Adrenal gland (tissue), 12 donors: Measurements from ENCODE around the gene NACC2. TPM values are rescaled to one million over a fixed set of nuclear protein-coding genes. Genes with fewer than 3 reads are reported as not detected.

Experiments used
- DNase-seq, 7 donors: peaks; one replicate each; pipeline ENCODE4 v3.0.0-alpha.2; 2019 to 2020
- H3K27ac ChIP-seq, 5 donors: fragments of 200-600 bp; sonication (generic) in 4 of 5; 1 replicate in 3 of 5; 2 replicates in 2 of 5; pipeline versions ENCODE4 v1.5.1 to v1.8.0; 2016 to 2020; ENCODE audit warnings: mild to moderate bottlenecking in 1 of 5
- H3K27me3 ChIP-seq: fragments of 200-600 bp; 2 replicates; pipeline ENCODE4 v1.8.0; 2021
- H3K36me3 ChIP-seq, 2 donors: fragments of 200-600 bp; replicated peaks in 1 of 2; 1 replicate in 1 of 2; 2 replicates in 1 of 2; pipeline versions ENCODE4 v1.5.1 to v1.8.0; 2018 to 2022
- H3K4me1 ChIP-seq, 2 donors: fragments of 200-600 bp; replicated peaks in 1 of 2; 1 replicate in 1 of 2; 2 replicates in 1 of 2; pipeline versions ENCODE4 v1.5.1 to v1.8.0; 2018 to 2021
- H3K4me3 ChIP-seq, 4 donors: fragments of 200-600 bp; sonication (generic) in 3 of 4; one replicate each; pipeline ENCODE4 v1.5.1; 2016 to 2018
- H3K9me3 ChIP-seq, 3 donors: fragments of 200-600 bp; sonication (generic) in 1 of 3; replicated peaks in 1 of 3; 1 replicate in 2 of 3; 2 replicates in 1 of 3; pipeline versions ENCODE4 v1.5.1 to v1.8.0; 2016 to 2021
- CTCF ChIP-seq, 6 experiments: fragments of 450-650 bp in 4 of 6; fragments of 200-600 bp in 2 of 6; sonication (generic) in 1 of 6; IDR thresholded peaks; 1 replicate in 5 of 6; 2 replicates in 1 of 6; pipeline versions ENCODE4 v1.5.1 to v1.8.0; 2016 to 2021; ENCODE audit warnings: antibody characterized with exemption in 6 of 6, mild to moderate bottlenecking in 2 of 6, moderate library complexity in 1 of 6
- POLR2A ChIP-seq, 2 donors: fragments of 450-650 bp; IDR thresholded peaks; one replicate each; pipeline ENCODE4 v1.6.1; 2017; ENCODE audit warnings: antibody characterized with exemption in 2 of 2, mild to moderate bottlenecking in 2 of 2, moderate library complexity in 1 of 2
- WGBS, 4 donors: extraction: QIAGEN DNeasy Blood & Tissue Kit in 2 of 4; methylation state at CpG; one replicate each; pipeline versions ENCODE4 v1.1.5 to v1.1.7; 2013 to 2017; 5-methylcytosine and 5-hydroxymethylcytosine counted together
- intact Hi-C, 2 donors: fragments of 100-400 bp; cut with DNase I; formaldehyde crosslinking; loops; one replicate each; pipeline versions ENCODE4 v1.14.1 to v1.15.0; 2022 to 2023
- polyA plus RNA-seq, 3 donors: library from polyadenylated mRNA; stranded (reverse); fragments of 200-250 nt in 2 of 3; fragments of 350-450 nt in 1 of 3; fragmentation: Illumina TruSeq in 1 of 3; extraction: RNeasy Lipid Tissue Mini Kit (QIAGEN cat#74804) in 1 of 3; gene quantifications; one replicate each; pipeline ENCODE4 v1.2.3, GENCODE V29; 2013 to 2014
- total RNA-seq, 9 donors: library from RNA; depleted of rRNA in 4 of 9; stranded (reverse); fragments of >200 nt in 4 of 9; fragments of 120-200 nt in 1 of 9; fragmentation: NEBNext Ultra II Directional in 1 of 9; extraction: Animal tissue kit (Norgen Biotek cat#: 25700) in 1 of 9; gene quantifications; one replicate each; pipeline versions ENCODE4 v1.1.0 to v1.2.4, GENCODE V29; 2013 to 2023
- donor health status: healthy with polysubstance abuse.
- donor health status: Bipolar disorder and iron deficiency.
- donor health status: DM: yes; HTN: yes; CAD: no.
- donor health status: DM: no; HTN: no; CAD: no.
- donor health status: DM: no; HTN: no; CAD: no.
- donor health status: DM: yes; HTN: yes; CAD: no.

NACC2 gene
- total and polyA plus RNA-seq, 12 donors = 3.3 to 61.0 (median 35.3) TPM

- Histone ChIP-seq H3K36me3 (no peaks in the 10 kb centered on the region), H3K27ac (no peak overlapping the region), H3K9me3 (no peaks in the 10 kb centered on the region), H3K27me3 (peaks cover 48% of the 10 kb centered on the region), H3K4me3 (no peak overlapping the region), H3K4me1 (peaks cover 5 to 6% of the 10 kb centered on the region in 2 donors)
- TF ChIP-seq CTCF (IDR thresholded peaks at IDR 0.05) = no peak
- 55 to 76% (median 61%) methylated on average over 3 to 18 of the region's 18 CpGs for WGBS, 4 donors
- DNase-seq = no peak
- intact Hi-C loops = no loop called here
These were observed 40.4 kb upstream of the NACC2 start for GRCh38 chr9:136135326-136136126.

GRCh38 chr9:136133959-136134484 lies 38.9 kb upstream of the NACC2 start:
- 30 to 52% (median 33%) methylated on average over 8 to 18 of the region's 18 CpGs for WGBS, 4 donors
- Histone ChIP-seq H3K36me3 (no peaks in the 10 kb centered on the region), H3K4me1 (peaks cover 5 to 6% of the 10 kb centered on the region in 2 donors), H3K27me3 (peaks cover 48% of the 10 kb centered on the region), H3K4me3 (peak overlapping the region in 1 of 4 donors; percentile 55), H3K27ac (no peak overlapping the region), H3K9me3 (no peaks in the 10 kb centered on the region)
- DNase-seq = no peak
- TF ChIP-seq POLR2A (IDR thresholded peaks at IDR 0.05) (no peak), CTCF (IDR thresholded peaks at IDR 0.05) (no peak)
- intact Hi-C loops = no loop called here

GRCh38 chr9:136133191-136133958 lies 38.3 kb upstream of the NACC2 start:
- Histone ChIP-seq H3K27ac (no peak overlapping the region), H3K27me3 (peaks cover 48% of the 10 kb centered on the region), H3K4me3 (peak overlapping the region in 1 of 4 donors; percentile 55), H3K36me3 (no peaks in the 10 kb centered on the region), H3K9me3 (no peaks in the 10 kb centered on the region), H3K4me1 (peaks cover 5 to 6% of the 10 kb centered on the region in 2 donors)
- intact Hi-C loops = no loop called here
- 2 to 7% (median 3%) methylated on average over 23 to 69 of the region's 69 CpGs for WGBS, 4 donors
- no peak for DNase-seq
- TF ChIP-seq POLR2A (IDR thresholded peaks at IDR 0.05) (no peak), CTCF (IDR thresholded peaks at IDR 0.05) (peak in 3 of 6 experiments; percentile 15 to 48 (median 27))

GRCh38 chr9:136132512-136133050 lies 37.5 kb upstream of the NACC2 start:
- no peaks in the 10 kb centered on the region for H3K36me3 ChIP-seq
- peaks cover 45% of the 10 kb centered on the region for H3K27me3 ChIP-seq
- H3K27ac ChIP-seq = no peak overlapping the region
- peaks cover 5 to 6% of the 10 kb centered on the region in 2 donors for H3K4me1 ChIP-seq
- no peak for DNase-seq
- intact Hi-C loops = no loop called here
- 8 to 20% (median 10%) methylated on average over 7 to 52 of the region's 52 CpGs; no CpG with 5 or more reads in 1 of the 4 donors for WGBS, 4 donors
- no peak for TF ChIP-seq POLR2A (IDR thresholded peaks at IDR 0.05)
- H3K4me3 ChIP-seq = peak overlapping the region in 1 of 4 donors; percentile 55
- no peaks in the 10 kb centered on the region for H3K9me3 ChIP-seq
